ENCODE data around the gene TNK2.

DNA sequence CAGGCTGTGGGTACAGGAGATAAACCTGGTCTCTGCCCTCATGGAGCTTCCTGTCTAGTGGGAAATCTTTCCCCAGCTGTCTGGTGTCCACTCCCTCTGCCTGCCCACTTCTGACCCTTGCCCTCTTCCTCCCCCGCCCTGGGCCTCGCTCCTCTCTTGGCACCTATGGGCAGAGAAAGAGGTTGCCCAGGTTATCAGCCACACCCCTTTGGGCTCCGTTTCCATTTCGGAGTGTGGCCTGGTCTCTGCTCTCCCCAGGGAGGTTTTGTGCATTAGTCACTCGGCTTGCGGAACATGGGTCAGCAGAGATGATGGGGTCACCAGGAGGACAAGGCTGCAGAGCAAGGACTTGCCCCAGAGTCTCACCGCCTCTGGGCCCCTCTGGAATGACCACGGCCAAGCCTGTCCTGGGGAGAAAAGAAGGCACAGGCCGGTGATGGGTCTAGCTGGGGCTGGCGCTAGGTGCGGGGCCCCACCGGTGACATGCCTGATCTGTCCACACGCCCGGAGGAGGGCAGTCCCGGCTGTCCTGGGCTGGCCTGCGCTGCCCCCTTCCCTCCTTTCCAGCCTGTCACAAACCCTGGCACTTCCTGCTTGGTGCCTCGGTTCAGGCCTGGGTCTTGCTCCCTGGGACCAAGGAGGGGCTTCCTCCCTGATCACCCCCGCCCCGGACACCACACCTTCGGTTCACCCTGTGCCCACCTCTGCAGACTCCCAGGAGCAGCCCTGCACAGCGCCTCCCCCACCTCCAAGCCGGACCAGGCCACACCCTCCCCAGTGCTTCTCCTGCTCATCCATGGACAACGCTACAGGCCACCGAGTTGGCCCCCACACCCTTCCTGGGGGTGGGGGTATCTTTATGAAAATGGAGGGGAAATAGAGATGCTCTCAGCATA is 61.0 kb downstream of the TNK2 start:
- TF ChIP-seq EZH2 (IDR thresholded peaks at IDR 0.05; ENCODE audit: borderline replicate concordance, low read depth, low read length, severe bottlenecking) = no peak
- TF ChIP-seq, protein P1, sequence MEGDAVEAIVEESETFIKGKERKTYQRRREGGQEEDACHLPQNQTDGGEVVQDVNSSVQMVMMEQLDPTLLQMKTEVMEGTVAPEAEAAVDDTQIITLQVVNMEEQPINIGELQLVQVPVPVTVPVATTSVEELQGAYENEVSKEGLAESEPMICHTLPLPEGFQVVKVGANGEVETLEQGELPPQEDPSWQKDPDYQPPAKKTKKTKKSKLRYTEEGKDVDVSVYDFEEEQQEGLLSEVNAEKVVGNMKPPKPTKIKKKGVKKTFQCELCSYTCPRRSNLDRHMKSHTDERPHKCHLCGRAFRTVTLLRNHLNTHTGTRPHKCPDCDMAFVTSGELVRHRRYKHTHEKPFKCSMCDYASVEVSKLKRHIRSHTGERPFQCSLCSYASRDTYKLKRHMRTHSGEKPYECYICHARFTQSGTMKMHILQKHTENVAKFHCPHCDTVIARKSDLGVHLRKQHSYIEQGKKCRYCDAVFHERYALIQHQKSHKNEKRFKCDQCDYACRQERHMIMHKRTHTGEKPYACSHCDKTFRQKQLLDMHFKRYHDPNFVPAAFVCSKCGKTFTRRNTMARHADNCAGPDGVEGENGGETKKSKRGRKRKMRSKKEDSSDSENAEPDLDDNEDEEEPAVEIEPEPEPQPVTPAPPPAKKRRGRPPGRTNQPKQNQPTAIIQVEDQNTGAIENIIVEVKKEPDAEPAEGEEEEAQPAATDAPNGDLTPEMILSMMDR (IDR thresholded peaks at IDR 0.05; ENCODE audit: borderline replicate concordance, extremely low read depth, low read length, poor library complexity, severe bottlenecking) = no peak

Data from DND-41 (cell line).